Bone marrow (tissue), 2 donors: ENCODE measurements around the gene PLEKHO2.

ENCODE experiments used
- DNase-seq, 2 donors: peaks; one replicate each; lab custom pipeline; 2025; lab: John Stamatoyannopoulos, UW

Gene PLEKHO2

DNA sequence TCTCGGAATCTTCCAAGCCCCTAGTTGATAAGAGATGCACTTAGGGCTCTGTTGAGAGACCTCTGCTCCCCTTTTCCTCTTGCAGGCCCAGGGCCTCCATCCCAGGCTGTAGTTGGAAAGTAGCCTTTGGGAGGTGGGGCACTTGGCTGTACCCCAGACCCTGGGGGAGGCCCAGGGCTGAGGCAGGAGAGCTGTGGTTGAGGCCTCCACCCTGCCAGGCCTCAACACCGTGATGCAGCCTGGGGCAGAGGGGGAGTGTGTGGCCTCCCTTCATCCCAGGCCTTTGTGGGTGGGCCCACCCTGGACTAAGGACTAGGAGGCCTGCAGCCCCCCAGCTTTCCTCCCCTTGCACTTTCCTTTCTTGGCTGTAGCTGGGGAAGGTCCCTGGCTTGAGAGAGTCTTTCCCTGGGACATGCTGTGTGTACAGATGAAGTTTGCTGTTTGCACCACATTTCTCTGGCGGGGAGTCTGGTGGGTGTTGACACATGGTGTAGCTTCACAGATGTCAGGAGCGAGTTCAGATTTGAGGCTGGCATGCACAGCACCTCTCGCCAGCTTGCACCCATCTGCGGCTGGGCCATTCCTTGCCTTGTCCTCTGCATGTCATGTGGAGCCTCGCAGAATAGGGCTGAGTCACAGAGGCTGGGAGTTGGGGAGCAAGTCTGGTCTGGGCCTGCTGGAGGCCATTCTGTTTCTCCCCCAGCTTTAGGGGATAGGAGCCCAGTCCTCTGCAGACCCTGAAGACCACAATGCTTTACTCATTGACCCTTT lies 13.7 kb downstream of the PLEKHO2 start:
- DNase-seq = no peak

GRCh38 chr15:64856429-64857145 lies 14.9 kb downstream of the PLEKHO2 start:
- no peak for DNase-seq

DNA sequence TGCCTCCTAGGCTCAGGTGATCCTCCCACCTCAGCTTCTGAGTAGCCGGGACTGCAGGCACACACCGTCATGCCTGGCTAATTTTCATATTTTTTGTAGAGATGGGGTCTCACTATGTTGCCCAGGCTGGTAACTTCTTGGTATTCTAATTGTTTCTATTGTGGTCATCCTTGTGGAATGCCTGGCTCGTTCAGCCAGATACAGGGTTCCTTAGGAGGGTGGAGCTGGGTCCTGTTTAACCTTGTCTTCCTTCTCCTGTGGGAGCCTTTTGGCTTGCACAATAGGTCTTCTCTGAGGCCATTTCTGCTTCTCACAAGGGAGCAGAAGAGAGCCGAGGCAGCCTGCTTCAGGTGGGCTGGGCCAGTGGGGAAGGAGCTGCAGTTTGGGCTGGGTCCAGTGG lies 15.7 kb downstream of the PLEKHO2 start:
- DNase-seq = no peak

DNA sequence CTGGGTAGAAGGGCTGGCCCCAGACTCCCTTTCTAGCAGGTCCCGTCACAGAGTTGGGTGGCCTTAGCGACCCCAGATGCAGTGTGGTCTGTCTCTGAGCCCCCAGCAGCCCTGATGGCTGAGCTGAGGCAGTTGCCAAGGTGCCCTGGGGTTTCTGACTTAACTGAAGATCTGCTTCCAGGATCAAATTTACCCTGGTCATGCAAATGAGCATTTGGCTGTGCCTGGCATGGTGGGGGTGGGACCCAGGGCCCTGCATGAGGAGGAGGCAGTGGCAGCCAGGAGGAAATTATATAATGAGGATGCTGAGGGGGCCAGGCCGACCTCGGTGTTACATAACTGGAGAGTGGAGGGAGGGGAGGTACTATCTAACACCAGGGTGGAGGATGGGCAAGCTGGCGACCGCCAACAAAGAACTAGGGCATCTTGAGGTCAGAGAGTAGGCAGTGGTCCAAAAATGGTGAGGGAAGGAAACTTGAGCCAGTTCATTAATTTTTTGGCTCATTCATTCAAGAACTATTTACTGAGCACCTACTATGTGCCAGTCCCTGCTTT lies 16.4 kb downstream of the PLEKHO2 start:
- no peak for DNase-seq

GRCh38 chr15:64859226-64859625 lies 17.5 kb downstream of the PLEKHO2 start:
- no peak for DNase-seq

- no peak for DNase-seq
Measured at GRCh38 chr15:64861331-64861730, 19.6 kb downstream of the PLEKHO2 start.

DNA sequence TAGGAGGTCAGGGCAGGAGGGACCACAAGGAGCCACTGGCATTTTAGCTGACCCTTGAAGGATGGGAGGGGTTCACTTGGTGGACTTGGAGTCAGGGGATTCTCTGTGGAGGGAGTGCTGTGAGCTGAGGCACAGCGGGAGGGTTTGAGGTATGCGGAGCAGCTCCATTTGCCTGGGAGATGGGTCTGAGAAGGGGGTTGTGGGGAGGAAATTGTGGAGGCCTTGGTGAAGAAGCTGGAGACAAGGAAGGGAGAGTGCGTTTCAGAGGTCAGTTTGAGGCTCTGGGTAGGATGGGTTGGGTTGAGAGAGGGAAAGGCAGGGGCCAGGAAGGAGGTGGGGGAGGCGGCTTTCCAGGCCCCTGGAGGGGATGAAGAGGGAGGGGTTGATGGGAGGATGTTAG lies 20.2 kb downstream of the PLEKHO2 start:
- no peak for DNase-seq

DNA sequence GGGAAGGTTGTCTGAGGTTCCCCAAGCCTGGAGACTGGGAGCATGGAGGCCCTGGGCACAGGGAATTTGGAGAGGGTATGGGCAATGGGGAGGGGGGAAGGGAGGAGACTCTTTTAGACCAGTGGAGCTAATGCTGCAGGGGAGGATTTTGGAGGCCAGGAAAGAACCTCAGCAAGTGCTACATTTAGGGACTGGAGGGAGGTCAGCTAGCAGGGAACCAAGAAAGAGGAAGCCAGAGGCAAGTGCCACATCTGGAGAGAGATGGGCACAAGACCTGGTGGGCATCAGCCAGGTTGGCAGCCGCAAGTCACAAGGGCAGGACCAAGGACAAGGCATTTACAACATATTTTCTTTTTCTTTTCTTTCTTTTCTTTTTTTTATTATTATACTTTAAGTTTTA lies 20.7 kb downstream of the PLEKHO2 start:
- no peak for DNase-seq

DNA sequence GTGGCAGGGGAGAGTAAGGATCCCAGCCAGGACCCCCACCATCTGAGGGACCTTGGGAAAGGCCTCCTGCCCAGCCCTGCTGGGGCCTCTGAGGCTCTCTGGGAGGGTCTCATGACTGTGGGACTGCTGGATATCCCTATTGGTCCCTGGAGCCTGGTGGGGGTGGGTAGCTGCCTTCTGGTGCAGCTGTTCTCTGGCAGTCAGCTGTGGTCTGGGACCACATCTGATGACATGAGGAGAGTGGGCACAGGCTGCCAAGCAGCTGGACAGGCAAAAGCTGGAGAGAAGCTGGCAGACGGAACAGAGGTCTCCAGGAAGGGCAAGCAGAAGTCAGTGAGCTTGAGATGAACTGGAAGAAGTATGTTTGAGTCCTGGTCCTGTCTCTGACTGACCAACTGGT lies 22.4 kb downstream of the PLEKHO2 start:
- DNase-seq = no peak

DNA sequence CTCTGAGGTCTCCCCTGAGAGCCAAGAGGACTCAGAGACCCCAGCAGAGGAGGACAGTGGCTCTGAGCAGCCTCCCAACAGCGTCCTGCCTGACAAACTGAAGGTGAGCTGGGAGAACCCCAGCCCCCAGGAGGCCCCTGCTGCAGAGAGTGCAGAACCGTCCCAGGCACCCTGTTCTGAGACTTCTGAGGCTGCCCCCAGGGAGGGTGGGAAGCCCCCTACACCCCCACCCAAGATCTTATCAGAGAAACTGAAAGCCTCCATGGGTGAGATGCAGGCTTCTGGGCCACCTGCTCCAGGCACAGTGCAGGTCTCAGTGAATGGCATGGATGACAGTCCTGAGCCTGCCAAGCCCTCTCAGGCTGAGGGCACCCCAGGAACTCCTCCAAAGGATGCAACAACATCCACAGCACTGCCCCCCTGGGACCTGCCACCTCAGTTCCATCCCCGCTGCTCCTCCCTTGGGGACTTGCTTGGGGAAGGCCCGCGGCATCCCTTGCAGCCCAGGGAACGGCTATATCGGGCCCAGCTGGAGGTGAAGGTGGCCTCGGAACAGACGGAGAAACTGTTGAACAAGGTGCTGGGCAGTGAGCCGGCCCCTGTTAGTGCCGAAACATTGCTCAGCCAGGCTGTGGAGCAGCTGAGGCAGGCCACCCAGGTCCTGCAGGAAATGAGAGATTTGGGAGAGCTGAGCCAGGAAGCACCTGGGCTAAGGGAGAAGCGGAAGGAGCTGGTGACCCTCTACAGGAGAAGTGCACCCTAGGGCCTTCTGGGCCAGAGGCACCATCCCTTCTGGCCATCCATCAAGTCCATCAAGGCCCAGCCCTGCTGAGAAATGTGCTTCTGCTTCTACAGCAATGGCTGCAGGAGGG lies 23.6 kb downstream of the PLEKHO2 start:
- no peak for DNase-seq

DNA sequence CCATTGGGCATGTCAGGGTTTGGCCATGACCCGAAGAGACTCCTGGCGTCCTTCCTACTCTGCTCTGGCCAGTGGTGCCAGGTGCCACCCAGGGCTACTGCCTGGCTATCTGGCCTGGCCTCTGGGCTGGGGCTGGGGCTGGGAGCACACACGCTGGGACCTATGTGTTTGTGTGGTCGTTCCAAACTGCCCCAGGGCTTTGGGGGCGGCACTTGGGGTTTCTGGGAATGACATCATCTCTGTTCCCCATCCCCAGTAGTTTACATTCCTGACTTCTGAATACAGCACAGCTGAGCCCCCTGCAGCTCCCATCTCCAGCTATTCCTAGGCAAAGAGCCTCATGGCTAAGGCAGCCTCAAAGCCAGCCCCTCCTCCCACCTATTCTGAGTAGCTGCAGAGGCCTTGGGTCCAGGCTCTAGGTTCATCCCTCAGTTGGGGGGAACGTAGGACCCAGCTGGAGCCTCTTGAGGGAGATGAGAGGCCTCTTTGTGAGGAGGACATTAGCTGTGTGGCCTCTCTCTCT lies 24.3 kb downstream of the PLEKHO2 start:
- no peak for DNase-seq

DNA sequence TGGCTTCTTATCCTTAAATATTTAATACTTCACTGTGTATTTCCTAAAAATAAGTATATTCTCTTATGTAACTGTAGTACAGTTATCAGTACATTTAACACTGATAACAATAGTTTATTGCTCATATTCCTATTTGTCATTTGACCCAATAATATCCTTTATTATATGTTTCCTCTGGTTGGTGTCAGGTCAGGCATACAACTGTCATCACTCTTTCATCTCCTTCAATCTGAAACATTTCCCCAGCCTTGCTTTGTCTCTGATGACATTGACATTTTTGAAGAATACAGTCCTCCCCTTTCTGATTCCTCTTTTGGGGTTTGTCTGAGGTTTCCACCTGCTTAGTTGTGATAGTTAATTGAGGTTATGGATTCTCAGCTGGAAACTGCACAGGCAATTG lies 27.8 kb downstream of the PLEKHO2 start:
- no peak for DNase-seq

DNA sequence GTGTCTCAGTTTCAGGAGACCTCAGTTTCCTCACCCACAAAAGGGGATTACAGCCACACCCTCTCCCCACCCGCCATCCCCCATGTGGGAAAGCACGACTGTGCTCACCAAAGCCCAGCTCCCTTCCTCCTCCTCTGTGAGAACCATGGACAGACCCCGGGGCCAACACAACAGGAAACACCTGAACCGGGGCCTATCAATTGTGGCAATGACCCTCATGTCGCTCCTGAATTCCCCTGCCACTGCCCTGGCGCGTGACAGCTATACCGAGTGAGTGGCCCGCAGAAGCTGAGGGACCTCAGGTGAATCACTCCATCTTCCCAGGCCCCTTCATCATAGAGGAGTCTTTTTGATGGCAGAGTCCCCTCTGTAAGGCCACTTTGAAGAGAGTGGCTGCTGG lies 28.6 kb downstream of the PLEKHO2 start:
- DNase-seq = no peak

GRCh38 chr15:64875641-64876223 lies 34.0 kb downstream of the PLEKHO2 start:
- DNase-seq = no peak

- DNase-seq = no peak
Measured at GRCh38 chr15:64877435-64877834, 35.7 kb downstream of the PLEKHO2 start.

DNA sequence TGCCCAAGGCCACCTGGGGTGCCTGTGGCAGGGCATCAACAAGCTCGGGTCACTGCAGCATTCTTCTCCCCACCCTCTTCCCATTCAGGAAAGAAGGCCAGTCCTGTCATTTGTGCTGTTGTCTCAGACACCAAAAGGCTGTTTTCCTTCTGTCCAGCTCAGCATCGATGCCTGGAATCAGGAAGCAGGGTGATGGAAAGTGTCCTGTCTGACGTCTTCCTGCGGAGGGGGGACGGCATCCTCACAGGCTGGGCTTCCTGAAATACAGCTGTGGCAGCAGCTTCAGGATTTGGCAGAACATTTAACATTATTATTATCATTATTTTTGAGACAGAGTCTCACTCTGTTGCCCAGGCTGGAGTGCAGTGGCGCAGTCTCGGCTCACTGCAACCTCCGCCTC lies 37.0 kb downstream of the PLEKHO2 start:
- DNase-seq = no peak

- DNase-seq = peak; percentile 20 to 76
Measured at GRCh38 chr15:64883100-64883581, 41.4 kb downstream of the PLEKHO2 start.

DNA sequence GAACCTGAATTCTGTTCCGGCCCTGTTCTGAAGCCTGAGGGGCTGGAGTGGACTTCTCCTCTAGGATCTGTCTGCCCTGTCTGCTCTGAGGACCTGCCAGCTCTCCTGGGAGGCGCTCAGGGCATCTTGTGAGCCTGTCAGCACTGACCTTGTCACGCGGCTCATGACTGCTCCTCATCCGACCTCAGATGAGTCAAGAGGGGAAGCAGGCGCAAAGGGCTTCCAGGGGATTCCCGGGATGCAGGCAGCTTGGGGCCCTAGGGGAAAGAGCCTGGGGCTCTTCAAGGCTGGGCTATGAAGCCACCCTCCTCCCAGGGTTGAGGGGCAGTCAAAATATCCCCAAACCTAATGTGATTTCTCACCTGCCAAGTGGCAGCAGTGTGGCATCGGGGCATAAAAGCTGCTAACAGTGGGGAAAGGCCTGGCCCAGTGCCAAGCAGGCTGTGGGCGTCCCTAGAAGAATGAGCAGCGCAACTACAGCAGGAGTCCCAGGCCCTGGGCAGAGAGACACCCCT lies 42.3 kb downstream of the PLEKHO2 start:
- DNase-seq = peak; percentile 50 to 80

GRCh38 chr15:64884679-64885078 lies 43.0 kb downstream of the PLEKHO2 start:
- no peak for DNase-seq

- no peak for DNase-seq
Measured at GRCh38 chr15:64888336-64888735, 46.6 kb downstream of the PLEKHO2 start.

GRCh38 chr15:64891561-64891960 lies 49.8 kb downstream of the PLEKHO2 start:
- DNase-seq = no peak
